LHCN-M2 (cell line): Measurements from ENCODE around the gene CA12. TPM values are rescaled to one million over a fixed set of nuclear protein-coding genes. Genes with fewer than 3 reads are reported as not detected.

Experiments
- DNase-seq: peaks from one replicate; pipeline ENCODE4 v3.0.0-alpha.2; 2012; ENCODE audit warnings: low read depth
- total RNA-seq: library from RNA; depleted of rRNA; stranded (reverse); fragments of >200 nt; gene quantifications from 2 replicates; pipeline ENCODE4 v1.2.3, GENCODE V29; 2014

Gene CA12
- total RNA-seq, 1 experiment from 2014 or later = 4.9 TPM

DNA sequence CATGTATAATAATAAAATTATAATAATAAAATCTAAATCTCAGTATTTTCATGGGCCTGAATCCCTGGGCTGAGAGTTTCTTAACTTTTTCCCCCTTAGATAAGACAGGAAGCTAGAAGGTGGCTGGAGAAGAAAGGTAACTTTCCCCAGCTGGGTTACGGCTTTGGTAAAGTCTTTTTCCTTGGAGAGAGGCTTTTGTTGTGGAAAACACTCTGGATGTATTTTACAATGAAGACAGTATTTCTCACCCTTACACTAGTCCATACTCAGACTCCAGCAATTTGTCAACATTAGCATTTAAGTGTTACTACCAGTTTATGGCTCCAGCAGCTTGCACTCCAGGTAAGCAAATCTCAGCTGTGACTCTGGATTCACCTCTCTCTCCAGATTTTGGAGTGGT lies 69.4 kb downstream of the CA12 start:
- DNase-seq = no peak

DNA sequence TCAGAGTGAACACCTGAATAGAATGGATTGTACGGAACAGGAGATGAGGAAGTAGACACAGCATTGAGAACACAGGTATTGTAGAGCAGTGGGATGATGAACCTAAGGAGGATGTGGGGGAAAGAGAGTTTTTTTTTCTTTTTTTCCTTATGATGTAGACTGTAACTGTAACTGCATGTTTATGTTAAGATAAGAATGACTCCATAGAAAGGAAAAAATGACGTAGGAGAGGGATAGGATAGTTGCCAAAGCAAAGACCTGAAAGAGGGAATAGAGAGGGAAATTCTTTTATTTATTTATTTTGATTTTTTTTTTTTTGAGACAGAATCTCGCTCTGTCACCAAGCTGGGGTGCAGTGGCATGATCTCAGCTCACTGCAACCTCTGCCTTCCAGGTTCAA lies 71.0 kb downstream of the CA12 start:
- DNase-seq = no peak

DNA sequence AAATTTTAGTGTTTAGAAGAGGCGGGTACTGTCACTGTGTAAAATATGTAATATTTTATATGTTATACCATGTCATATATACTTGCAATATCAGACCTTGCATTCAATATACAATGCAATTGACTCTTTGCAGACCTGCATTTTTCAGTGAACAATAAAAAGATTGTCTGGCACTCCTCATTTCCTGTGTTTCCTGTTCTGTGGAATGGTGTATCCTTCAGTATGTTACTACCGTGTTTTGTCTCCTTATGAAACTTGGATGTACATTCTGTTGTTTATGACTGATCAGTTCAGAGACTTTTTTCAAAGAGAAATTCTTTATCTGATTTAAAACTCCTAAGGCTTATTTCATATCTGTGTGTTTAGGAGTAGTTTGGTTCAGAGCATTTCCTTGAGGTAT lies 72.7 kb downstream of the CA12 start:
- no peak for DNase-seq

DNA sequence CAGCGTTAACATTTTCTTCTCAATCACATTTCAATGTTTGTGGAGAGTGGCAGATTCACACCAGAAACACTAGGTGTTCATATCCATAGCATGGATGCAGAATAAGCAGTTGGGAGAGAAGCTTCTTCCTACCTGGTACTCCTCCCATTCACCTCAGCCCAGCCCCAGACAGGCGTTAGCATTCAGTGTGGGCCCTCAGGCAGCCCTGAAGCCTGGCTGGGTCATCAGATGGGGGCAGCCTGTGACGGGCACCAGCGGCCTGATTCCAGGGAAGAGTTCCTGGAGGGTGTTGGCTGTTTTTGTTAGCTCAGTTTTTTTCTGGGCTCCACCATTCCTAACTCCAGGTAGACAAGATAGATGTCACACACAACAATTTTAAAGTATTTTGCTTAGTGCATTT lies 73.2 kb downstream of the CA12 start:
- DNase-seq = no peak

DNA sequence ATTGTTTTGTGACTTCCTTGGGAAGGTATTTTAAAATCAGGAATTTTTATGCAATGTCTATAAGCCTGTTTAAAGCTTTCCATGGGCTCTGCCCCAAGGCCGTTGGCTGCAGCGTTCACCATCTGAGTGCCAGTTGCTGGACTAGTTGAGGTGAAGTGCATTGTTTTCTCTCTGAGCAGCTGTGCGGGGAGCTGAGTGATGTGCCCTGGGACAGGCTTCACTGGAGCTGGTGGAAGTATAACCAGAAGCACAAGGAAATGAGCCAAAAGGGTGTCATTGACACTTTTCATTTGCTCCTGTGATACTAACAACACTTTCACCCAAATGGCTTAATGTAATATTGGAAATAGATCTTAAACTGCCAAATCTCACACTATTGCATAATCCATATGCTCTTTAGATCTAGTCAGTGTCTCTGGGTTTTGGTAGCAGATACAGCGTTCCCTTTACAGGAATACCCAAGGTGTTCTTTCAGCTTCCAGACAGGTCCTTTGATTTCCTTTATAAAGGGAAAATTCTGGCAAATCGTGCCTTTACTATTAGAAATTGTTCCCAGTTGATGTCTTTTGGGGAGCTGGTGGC lies 75.1 kb downstream of the CA12 start:
- DNase-seq = no peak

DNA sequence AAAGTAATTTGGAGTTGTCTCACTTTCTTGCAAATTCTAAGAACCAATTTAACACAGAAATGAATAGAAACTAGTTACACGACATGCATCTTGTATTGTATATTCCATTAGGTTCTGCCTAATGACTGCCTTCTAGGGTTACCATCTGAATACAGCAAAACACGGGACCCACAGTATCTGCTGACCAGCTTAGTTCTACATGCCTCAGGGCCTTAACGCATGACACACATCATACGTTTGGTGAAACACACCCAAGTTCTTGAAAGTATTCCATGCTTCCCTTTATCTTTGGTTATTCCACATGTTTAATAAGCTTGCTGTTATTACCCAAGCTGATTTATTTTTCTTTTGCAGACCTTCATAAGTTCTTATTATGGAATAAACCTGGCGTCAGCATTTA lies 76.4 kb downstream of the CA12 start:
- no peak for DNase-seq

DNA sequence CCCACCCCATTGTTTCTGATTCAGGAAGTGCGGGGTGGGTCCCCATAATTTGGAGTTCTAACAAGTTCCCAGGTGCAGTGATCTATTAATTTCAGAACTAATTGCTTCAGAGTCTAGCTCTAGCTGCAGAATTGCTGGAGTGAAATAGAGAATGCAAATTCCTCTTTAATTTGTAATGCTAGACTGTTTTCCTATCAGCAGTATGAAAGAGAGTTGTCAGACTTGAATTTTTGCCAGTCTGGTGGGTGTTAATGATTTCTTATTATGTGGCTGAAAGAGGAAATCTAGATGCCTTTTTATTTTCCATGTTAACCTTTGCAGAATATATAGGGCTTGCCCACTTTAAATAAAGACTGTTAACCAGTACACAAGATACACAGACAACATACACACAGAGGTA lies 80.6 kb downstream of the CA12 start:
- DNase-seq = no peak

DNA sequence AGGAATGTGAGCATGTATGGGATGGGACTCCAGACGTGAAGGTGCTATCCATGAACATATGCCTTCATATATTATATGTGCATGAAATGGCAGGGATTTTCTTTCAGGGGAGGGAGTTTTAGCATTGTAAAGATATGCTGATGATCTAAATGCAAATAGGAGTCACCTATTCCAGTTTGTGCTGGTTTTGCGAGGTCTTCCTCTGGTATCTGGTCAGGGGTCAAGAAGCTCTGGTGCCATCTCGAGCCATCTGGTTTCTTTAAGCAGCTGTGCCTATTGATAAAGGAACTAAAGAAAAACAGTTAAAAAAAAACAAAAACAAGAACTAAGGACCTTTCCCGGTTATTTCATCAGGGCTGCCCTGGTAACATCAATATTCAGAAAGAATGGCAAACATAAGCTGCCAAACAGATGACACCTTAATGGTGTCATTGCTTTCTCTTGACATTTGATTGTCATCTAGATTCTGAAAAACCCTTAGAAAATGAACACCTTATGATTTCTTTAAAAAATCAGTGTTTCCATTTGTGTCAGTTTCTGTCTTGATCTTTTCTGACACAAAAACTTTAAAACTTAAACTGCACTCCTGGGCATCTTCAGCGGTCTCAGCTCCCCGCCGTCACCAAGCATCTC lies 81.6 kb downstream of the CA12 start:
- DNase-seq = no peak

DNA sequence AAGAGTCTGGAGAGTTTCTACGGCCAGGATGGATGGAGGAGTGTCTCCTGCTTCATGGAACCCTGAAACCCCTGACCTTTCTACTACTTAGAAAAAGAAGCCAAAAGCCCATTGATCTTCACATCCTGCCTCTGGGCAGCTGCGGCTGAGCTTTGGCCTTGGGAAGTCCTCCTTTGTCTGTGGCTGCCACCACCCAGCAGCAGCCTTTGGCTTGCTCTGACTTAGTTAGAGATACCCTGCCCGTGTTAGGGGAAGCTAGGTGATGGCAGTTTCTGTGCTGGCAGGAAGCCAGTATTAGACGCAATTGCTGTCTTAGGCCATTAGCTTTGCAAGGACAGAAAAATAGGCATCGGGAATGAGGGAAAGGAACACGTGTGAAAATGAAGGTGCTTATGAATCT lies 85.5 kb downstream of the CA12 start:
- DNase-seq = no peak

DNA sequence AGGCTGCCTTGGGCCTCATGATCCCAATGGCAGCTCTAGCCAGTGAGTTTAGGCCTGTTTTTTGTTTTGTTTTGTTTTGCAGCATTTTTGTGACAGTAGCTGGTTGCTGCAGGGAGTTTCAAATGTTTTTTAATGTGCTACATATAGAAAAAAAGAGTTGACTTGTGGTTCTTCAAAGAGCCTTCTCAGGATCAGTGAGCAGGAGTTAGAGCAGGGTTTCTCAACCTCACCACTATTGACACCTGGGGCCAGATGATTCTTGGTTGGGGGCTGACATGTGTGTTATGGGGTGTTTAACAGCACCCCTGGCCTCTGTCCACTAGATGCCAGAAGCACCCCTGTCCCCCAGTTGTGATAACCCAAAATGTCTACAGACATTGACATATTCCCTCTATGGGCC lies 86.3 kb downstream of the CA12 start:
- no peak for DNase-seq

DNA sequence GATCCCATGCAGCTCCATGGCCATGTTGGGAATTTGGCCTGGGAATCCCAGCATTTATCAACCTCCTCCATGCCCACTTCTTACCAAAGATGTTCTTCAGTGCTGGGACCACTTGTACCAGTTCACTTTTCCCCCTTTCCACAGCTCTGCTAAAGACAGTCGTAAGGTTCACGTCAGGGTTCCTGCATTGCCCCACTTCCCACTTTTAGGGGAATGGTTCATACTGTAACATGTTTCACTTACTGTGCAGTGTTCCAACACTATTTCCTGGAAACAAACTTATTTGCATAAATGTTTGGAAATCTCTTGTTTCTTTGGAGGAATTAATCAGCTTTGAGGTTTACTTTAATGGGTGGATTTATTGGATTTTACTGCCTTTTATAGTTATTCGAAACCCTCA lies 87.3 kb downstream of the CA12 start:
- DNase-seq = no peak

DNA sequence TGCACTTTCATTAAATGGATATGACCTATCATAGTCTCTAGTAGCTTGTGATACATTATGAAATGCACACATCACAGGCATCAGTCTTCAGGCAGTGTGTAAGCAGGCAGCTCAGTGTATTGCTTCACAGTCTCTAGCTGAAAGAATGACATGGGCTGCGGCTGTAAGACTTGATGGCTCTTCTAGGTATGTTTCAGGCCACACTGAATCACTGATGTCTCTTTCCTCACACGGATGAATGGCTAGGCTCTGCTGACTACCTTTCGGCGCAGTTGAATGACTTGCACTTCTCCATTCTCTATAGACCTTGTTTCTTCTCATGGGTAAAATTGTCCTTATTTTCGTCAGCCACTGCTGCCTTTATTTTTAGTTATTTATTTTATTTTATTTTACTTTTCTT lies 88.9 kb downstream of the CA12 start:
- no peak for DNase-seq

DNA sequence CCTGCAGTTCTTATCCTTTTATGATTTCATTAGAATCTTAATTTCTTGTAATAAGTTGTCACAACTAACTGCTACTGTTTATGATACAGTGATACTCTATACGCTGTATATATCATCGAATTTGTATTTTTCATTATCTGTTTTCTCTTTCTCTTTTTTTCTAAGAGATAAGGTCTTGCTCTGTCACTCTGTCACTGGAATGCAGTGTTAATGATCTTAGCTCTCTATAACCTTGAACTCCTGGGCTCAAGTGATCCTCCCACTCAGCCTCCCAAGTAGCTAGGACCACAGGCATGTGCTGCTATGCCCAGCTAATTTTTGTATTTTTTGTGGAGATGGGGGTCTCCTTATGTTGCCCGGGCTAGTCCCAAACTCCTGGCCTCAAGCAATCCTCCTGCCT lies 89.4 kb downstream of the CA12 start:
- no peak for DNase-seq

DNA sequence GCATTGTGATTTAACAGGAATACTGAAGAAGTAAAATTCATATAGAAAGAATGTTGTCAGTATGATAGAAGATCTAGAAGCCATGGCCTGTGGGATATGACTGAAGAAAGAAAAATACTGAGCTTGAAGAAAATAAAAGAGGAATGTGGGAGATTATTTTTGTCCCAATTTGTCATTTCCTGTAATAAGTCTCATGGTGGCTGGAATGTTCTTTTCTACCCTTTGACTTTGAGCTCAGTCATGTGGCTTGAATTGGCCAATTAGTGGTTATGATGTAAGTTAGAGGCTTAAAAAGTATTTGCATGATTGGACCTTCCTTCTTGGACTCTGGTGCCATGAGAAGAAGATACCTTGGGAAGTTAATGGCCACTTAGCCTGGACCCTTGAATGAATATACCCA lies 90.1 kb downstream of the CA12 start:
- peak; percentile 83 for DNase-seq

DNA sequence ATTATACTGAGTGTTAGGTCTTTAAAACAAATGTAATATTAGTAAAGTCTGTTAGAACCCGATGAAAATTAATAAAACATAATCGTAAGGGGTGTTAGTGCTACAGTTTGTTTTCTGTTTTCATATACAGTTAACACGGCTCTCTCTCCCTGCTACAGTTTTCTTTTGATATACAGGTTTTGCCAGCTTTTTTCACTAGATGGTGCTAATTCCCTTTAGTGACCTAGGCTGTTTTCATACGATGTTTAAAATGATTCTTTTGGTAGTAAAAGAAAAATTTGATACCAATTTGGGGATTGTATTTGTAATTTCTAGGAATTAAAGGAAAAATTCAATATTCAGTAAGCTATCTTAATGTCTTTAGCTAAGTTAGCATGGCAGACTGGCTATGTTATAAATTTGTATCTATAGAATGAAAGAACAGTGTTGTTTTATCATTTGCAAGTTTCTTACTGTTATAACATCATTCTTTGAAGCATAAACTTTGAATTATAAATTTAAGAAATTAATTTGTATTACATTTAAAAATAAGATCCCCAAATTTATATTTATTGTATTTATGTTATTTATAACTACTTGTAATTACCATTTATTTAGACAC lies 92.8 kb downstream of the CA12 start:
- peak; percentile 66 for DNase-seq

DNA sequence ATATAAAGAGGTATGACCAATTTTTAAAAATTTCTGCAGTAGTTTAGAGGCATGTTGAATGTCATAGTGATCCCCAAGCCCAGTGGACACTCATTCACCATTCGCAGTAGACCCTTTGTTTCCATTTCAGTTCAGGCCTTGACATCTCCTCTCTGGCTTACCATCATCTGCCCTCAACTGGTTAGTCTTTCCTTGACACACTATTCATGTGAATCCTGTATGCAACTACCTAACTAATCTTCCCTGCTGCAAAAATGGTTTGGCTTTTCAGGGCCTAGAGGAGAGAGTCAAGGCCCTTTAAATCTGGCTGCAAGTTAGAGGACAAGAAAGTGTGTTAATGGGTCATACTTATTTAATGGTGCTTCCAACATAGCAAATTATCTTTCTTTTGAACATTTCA lies 93.3 kb downstream of the CA12 start:
- DNase-seq = peak; percentile 11

DNA sequence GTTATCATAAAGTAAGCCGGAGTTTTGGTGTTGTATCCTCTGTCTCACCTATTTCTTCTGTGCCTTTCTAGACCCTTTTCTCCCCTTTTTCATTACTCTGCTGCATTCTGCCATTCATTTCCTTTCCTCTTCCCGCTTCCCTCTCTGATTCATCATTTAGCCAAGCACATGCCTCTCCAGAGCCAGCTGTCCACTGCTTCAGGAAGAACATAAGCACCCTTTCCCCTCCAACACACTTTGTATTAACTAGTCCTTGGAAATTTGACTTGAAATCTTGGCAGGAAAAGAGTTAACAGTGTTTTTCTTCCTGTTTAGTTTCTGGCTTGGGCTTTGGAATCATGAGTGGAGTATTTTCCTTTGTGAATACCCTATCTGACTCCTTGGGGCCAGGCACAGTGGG lies 94.5 kb downstream of the CA12 start:
- DNase-seq = peak; percentile 83

DNA sequence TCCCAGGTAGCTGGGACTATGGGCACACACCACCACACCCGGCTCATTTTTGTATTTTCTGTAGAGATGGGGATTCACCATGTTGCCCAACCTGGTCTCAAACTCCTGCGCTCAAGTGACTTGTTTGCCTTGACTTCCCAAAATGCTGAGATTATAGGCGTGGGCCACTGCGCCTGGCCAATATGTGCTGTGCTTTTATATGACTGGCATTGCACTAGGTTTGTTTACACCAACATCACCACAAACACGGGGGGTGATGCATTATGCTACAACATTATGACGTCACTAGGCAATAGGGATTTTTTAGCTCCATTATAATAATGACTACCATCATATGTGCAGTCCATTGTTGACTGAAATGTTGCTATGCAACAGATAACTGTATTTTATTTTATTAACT lies 97.3 kb downstream of the CA12 start:
- DNase-seq = no peak

DNA sequence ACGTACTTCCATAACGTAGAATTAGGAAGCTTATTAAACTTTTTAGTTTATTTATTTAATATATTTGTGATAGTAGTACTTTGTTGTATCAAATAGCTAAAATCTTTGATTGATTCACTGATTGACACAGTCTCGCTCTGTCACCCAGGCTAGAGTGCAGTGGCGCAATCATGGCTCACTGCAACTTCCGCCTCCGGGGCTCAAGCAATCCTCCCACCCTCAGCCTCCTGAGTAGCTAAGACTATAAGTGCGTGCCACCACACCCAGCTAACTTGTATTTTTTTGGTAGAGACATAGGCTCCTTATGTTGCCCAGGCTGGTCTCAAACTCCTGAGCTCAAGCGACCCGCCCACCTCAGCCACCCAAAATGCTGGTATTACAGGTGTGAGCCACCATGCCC lies 98.5 kb downstream of the CA12 start:
- no peak for DNase-seq

DNA sequence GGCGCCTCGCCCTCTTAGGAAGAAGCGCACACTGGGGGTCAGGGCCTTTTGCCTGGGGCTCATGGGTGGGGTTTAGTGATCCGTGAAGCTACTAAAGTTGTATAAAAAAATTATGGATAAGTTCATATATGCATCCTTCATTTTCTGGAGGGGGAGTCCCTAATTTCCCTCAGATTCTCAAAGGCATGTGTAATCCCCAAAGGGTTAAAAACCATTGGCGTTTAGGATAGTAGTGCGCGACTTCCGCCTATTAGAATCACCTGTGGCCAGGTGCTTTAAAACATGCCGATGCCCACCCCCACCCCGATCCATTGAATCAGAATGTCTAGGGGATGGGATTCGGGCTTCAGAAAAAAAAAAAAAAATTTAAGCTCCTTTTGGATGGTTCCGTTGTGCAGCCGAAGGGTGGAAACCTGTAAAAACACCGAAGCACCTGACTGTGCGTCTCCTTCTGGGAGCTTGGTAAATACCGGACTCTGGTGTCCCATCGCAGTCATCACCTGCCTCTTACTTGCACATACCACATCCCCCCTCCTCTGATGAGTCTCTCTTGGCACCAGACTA lies 103.7 kb downstream of the CA12 start:
- DNase-seq = no peak

DNA sequence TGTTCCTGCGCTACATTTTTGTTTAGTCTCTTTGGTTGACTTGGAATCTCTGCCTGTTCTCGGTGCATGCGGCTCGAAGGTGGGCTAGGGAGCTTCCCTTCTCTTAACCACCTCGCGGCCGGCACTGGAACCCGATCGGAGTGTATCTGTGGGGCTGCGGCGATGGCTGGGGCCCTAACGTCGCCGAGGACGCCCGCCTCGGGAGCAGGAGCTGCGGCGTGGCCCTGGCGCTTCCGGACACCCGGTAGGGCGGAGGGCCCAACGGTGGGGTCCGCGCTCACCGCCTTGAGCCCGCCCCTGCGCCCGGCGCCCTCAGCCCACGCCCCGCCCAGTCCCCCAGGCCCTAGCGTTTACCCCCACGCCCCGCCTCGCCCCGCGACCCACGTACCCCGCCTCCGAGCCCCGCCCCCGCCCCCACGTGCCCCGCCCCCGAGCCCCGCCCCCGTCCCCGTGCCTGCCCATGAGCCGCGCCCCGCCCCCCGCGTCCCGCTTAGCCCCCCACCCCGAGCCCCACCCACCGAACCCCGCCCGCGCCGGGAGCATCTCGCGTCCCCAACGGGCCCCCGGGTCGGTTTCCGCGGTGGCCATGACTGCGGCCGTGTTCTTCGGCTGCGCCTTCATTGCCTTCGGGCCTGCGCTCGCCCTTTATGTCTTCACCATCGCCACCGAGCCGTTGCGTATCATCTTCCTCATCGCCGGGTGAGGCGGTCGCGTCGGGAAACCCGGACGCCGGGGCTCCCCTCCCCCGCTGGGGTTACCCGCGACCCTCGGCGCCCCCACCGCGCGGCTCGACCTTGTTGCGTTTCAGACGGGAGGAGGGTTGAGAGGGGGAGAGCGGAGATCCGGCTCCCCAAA lies 104.4 kb downstream of the CA12 start, which contains the start of gene APH1B:
Gene APH1B, plus strand, starts transcription at position 568 of the 855 bp plus-strand sequence. Its CDS starts 19 bp downstream, at position 587.
- DNase-seq = peak; percentile 61
